Ovary (tissue), 3 donors: Measurements from ENCODE around the gene MRO.

Experiments
- CTCF ChIP-seq, 3 donors: fragments of 450-650 bp in 2 of 3; fragments of 200-600 bp in 1 of 3; IDR thresholded peaks; one replicate each; pipeline versions ENCODE4 v1.5.1 to v1.8.0; 2016 to 2022; ENCODE audit warnings: antibody characterized with exemption in 3 of 3, mild to moderate bottlenecking in 1 of 3
- EP300 ChIP-seq: sonication (generic); formaldehyde crosslinking; IDR thresholded peaks from one replicate; pipeline ENCODE4 v1.6.1; 2017; ENCODE audit warnings: antibody characterized with exemption
- POLR2A ChIP-seq: fragments of 450-650 bp; IDR thresholded peaks from one replicate; pipeline ENCODE4 v1.6.1; 2017; ENCODE audit warnings: antibody characterized with exemption, mild to moderate bottlenecking, moderate library complexity
- donor health status: DM: no; HTN: no; CAD: no.

DNA sequence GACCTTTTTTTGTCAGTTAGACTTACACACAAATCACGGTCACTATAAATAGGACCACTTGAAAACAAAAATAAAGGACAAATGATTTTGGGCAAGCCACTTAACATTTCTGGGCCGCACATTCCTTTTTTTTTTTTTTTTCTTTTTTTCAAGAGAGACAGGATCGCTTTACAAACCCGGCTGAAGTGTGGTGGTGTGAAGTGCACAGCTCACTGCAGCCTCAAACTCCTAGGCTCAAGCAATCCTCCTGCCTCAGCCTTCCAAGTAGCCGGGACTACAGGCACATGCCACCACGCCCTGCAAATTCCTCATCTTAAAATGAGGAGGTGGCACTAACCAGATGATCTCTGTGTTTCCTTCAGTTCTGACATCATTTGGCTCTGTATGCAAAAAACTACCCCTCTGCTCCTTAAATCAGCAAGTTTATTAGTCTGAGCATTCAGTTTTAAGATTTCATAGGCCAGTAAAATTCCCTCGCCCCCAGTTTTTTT lies 28.3 kb upstream of the MRO start:
- TF ChIP-seq POLR2A = no peak
- no peak for TF ChIP-seq CTCF (IDR thresholded peaks at IDR 0.05)
- no peak for TF ChIP-seq EP300
